OCI-LY3 (cell line): ENCODE measurements around the gene COL26A1.

ENCODE experiments used
- H2AFZ ChIP-seq: fragments of 200-600, 300-600 bp; shearing (Covaris generic); 2 replicates; pipeline ENCODE4 v1.6.0; 2014; ENCODE audit warnings: antibody characterized with exemption, low read depth, low read length
- H3K27ac ChIP-seq: fragments of 200-600, 300-600 bp; sonication (generic); 2 replicates; pipeline ENCODE4 v1.5.1; 2014; ENCODE audit warnings: mild to moderate bottlenecking, low read length, moderate library complexity, mixed read lengths
- H3K27me3 ChIP-seq: fragments of 200-600, 300-600 bp; sonication (generic); 2 replicates; pipeline ENCODE4 v1.6.1; 2014; ENCODE audit warnings: low read depth, low read length, mixed read lengths
- H3K36me3 ChIP-seq: fragments of 200-600, 300-600 bp; sonication (generic); replicated peaks from 2 replicates; pipeline ENCODE3; 2014; ENCODE audit warnings: low read depth, low read length, mixed read lengths
- H3K4me1 ChIP-seq: fragments of 300-600, 200-600 bp; sonication (generic); 2 replicates; pipeline ENCODE4 v1.6.1; 2014; ENCODE audit warnings: low read length, mixed read lengths
- H3K4me2 ChIP-seq: fragments of 200-600, 300-600 bp; sonication (generic); 2 replicates; pipeline ENCODE4 v1.6.1; 2014; ENCODE audit warnings: low read length, mixed read lengths
- H3K4me3 ChIP-seq: fragments of 300-600, 200-600 bp; sonication (generic); 2 replicates; pipeline ENCODE4 v1.5.1; 2014; ENCODE audit warnings: antibody characterized with exemption, mild to moderate bottlenecking, low read length, moderate library complexity
- H3K79me2 ChIP-seq: fragments of 300-600, 200-600 bp; shearing (Covaris generic); 2 replicates; pipeline ENCODE4 v1.6.1; 2014; ENCODE audit warnings: mild to moderate bottlenecking, low read length, mixed read lengths
- H3K9ac ChIP-seq: fragments of 300-600, 200-600 bp; shearing (Covaris generic); 2 replicates; pipeline ENCODE4 v1.6.0; 2014; ENCODE audit warnings: mild to moderate bottlenecking, low read length, moderate library complexity
- H3K9me3 ChIP-seq: fragments of 200-600, 300-600 bp; shearing (Covaris generic); 2 replicates; pipeline ENCODE4 v1.6.1; 2014; ENCODE audit warnings: low read length, mixed read lengths; ENCODE audit not compliant: insufficient read depth
- H4K20me1 ChIP-seq: fragments of 200-600, 300-600 bp; sonication (generic); 2 replicates; pipeline ENCODE4 v1.6.1; 2016; ENCODE audit warnings: low read length, mixed read lengths; ENCODE audit not compliant: insufficient read depth
- CTCF ChIP-seq: fragments of 200-600, 300-600 bp; sonication (generic); IDR thresholded peaks from 2 replicates; pipeline ENCODE4 v1.5.1; 2014; ENCODE audit warnings: antibody characterized with exemption, low read length, low read depth
- EZH2phosphoT487 ChIP-seq: fragments of 200-600 bp; shearing (Covaris generic); IDR thresholded peaks from 2 replicates; pipeline ENCODE4 v1.6.1; 2018; ENCODE audit warnings: antibody characterized with exemption, mixed run types, low read depth

Gene COL26A1

GRCh38 chr7:101567230-101567629 lies 204.6 kb downstream of the COL26A1 start:
- no peak overlapping the region for H3K27ac ChIP-seq
- H4K20me1 ChIP-seq, result no peaks in the 10 kb centered on the region
- TF ChIP-seq EZH2phosphoT487 (no peak), CTCF (no peak)
- no peak overlapping the region for H3K4me3 ChIP-seq
- no peak overlapping the region for H2AFZ ChIP-seq
- no peaks in the 10 kb centered on the region for H3K36me3 ChIP-seq
- no peak overlapping the region for H3K4me2 ChIP-seq
- H3K9ac ChIP-seq, result no peak overlapping the region
- H3K9me3 ChIP-seq, result no peaks in the 10 kb centered on the region
- H3K79me2 ChIP-seq, result no peaks in the 10 kb centered on the region
- peaks cover 11% of the 10 kb centered on the region; the same call in 1 of the 2 replicates for H3K27me3 ChIP-seq
- H3K4me1 ChIP-seq, result no peaks in the 10 kb centered on the region

GRCh38 chr7:101572156-101572555 lies 209.5 kb downstream of the COL26A1 start:
- no peak overlapping the region for H3K9ac ChIP-seq
- H3K79me2 ChIP-seq, result no peaks in the 10 kb centered on the region
- H3K4me1 ChIP-seq, result peaks cover 18% of the 10 kb centered on the region
- no peaks in the 10 kb centered on the region for H3K36me3 ChIP-seq
- no peak for TF ChIP-seq CTCF
- TF ChIP-seq EZH2phosphoT487, result no peak
- peaks cover 8% of the 10 kb centered on the region for H3K9me3 ChIP-seq
- no peak overlapping the region for H3K4me2 ChIP-seq
- peaks cover 11% of the 10 kb centered on the region; the same call in 1 of the 2 replicates for H3K27me3 ChIP-seq
- H3K4me3 ChIP-seq, result no peak overlapping the region
- H4K20me1 ChIP-seq, result no peaks in the 10 kb centered on the region
- no peak overlapping the region for H3K27ac ChIP-seq
- no peak overlapping the region for H2AFZ ChIP-seq

- H3K9me3 ChIP-seq, result peaks cover 8% of the 10 kb centered on the region
- 0 out of 2 replicates have a peak overlapping the region, but pooled peaks have one; percentile 1 for H2AFZ ChIP-seq
- H3K4me2 ChIP-seq, result peak overlapping the region; percentile 29
- H3K4me1 ChIP-seq, result peaks cover 18% of the 10 kb centered on the region
- no peaks in the 10 kb centered on the region for H3K27me3 ChIP-seq
- H3K9ac ChIP-seq, result no peak overlapping the region
- H3K27ac ChIP-seq, result no peak overlapping the region
- no peaks in the 10 kb centered on the region for H4K20me1 ChIP-seq
- H3K36me3 ChIP-seq, result no peaks in the 10 kb centered on the region
- TF ChIP-seq CTCF (no peak), EZH2phosphoT487 (no peak)
- no peak overlapping the region for H3K4me3 ChIP-seq
- H3K79me2 ChIP-seq, result no peaks in the 10 kb centered on the region
Observed at GRCh38 chr7:101575168-101575567, 212.5 kb downstream of the COL26A1 start.

- no peak overlapping the region for H3K27ac ChIP-seq
- no peak overlapping the region for H3K9ac ChIP-seq
- peaks cover 8% of the 10 kb centered on the region for H3K9me3 ChIP-seq
- H3K4me1 ChIP-seq, result peaks cover 18% of the 10 kb centered on the region
- peak overlapping the region; percentile 29 for H3K4me2 ChIP-seq
- no peaks in the 10 kb centered on the region for H3K36me3 ChIP-seq
- H4K20me1 ChIP-seq, result no peaks in the 10 kb centered on the region
- TF ChIP-seq CTCF (no peak), EZH2phosphoT487 (no peak)
- 0 out of 2 replicates have a peak overlapping the region, but pooled peaks have one; percentile 1 for H2AFZ ChIP-seq
- no peaks in the 10 kb centered on the region for H3K79me2 ChIP-seq
- H3K27me3 ChIP-seq, result no peaks in the 10 kb centered on the region
- no peak overlapping the region for H3K4me3 ChIP-seq
Observed at GRCh38 chr7:101575721-101576120, 213.0 kb downstream of the COL26A1 start.
